HG03378 (cell line): ENCODE results near the gene CAMK2N2.

Source experiments
- ATAC-seq: cut with Tn5 transposase; IDR thresholded peaks from one replicate; pipeline ENCODE4 v1.9.1; 2021; ENCODE audit warnings: mild to moderate bottlenecking, moderate library complexity; ENCODE audit not compliant: unreplicated experiment

Gene CAMK2N2

GRCh38 chr3:184261270-184261853 is at the start of gene CAMK2N2:
Gene CAMK2N2 (minus strand): TSS chr3:184261553. CDS start chr3:184261285, 268 bp downstream.
- ATAC-seq = no peak

- ATAC-seq = no peak
Measured at GRCh38 chr3:184308744-184309143, 47.4 kb upstream of the CAMK2N2 start.

- ATAC-seq = no peak
Measured at GRCh38 chr3:184307915-184308314, 46.6 kb upstream of the CAMK2N2 start.

GRCh38 chr3:184306341-184306972 is 45.1 kb upstream of the CAMK2N2 start:
- no peak for ATAC-seq

GRCh38 chr3:184305577-184305976 is 44.2 kb upstream of the CAMK2N2 start:
- ATAC-seq = no peak

GRCh38 chr3:184300378-184300720 is 39.0 kb upstream of the CAMK2N2 start:
- no peak for ATAC-seq

- ATAC-seq = no peak
Measured at GRCh38 chr3:184299488-184300377, 38.4 kb upstream of the CAMK2N2 start.

GRCh38 chr3:184298759-184299487 is 37.6 kb upstream of the CAMK2N2 start, which contains the start of gene PSMD2:
Gene PSMD2 (plus strand): TSS chr3:184299241. CDS start chr3:184299267, 26 bp downstream.
- ATAC-seq = peak; percentile 81

- no peak for ATAC-seq
Measured at GRCh38 chr3:184296616-184297015, 35.3 kb upstream of the CAMK2N2 start.

- no peak for ATAC-seq
Measured at GRCh38 chr3:184295771-184296170, 34.4 kb upstream of the CAMK2N2 start.

GRCh38 chr3:184291738-184292445 is 30.5 kb upstream of the CAMK2N2 start:
- ATAC-seq = no peak

- no peak for ATAC-seq
Measured at GRCh38 chr3:184291044-184291737, 29.8 kb upstream of the CAMK2N2 start.

- ATAC-seq = no peak
Measured at GRCh38 chr3:184290331-184290730, 29.0 kb upstream of the CAMK2N2 start.

GRCh38 chr3:184289426-184289938 is 28.1 kb upstream of the CAMK2N2 start:
- ATAC-seq = no peak

GRCh38 chr3:184284696-184285095 is 23.3 kb upstream of the CAMK2N2 start:
- no peak for ATAC-seq

GRCh38 chr3:184283681-184284080 is 22.3 kb upstream of the CAMK2N2 start:
- ATAC-seq = no peak

- ATAC-seq = no peak
Measured at GRCh38 chr3:184282941-184283340, 21.6 kb upstream of the CAMK2N2 start.

GRCh38 chr3:184277366-184277765 is 16.0 kb upstream of the CAMK2N2 start:
- no peak for ATAC-seq
